Measurements from ENCODE around the gene ONECUT2. TPM values are rescaled to one million over a fixed set of nuclear protein-coding genes. Genes with fewer than 3 reads are reported as not detected.

Gene ONECUT2
- total RNA-seq, 1 experiment from 2014 or later = 1.2 TPM

DNA sequence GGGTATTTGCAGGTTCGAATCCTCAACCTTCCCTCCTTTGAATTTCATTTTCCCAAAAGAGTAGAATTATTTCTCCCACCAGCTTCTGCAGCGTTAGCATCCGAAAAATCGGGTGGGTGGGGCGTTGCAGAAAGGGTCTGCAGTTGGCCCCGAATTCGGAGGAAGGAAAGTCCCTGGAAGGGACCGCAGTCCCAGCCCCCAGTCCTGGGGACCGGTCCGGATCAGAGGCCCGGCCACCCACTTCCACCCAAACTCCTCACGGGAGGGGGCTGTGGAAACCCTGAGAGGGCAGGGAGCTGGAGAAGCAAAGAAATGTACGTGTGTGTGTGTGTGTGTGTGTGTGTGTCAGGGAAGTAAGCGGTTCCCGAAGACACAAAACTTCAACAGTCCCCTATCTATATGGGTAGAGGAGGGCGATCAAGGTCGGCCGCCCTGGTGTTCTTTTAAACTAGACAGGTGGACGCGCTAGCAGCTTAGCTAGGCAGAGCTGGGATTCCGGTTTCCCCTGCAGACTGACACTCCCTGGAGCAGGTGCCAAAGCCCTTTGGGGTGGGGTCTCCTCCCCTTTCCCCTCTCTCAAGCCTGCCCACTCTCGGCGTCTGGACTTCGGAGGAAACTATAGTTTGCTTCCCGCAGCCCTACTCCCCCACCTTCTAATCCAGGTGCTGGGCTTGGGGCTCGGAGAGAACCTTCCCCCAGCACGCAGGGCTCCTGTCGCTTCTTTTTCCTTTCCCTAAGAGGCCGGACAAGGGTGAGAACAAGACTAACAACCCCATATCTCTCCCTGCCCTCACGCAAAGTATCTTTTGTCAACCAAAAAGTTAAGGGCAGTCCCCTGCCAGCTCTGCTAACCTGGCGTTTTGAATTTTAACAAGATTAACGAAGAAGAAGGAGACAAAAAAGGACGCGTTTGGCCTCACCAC, 4.8 kb upstream of the ONECUT2 start:
- Histone ChIP-seq H3K4me1 (ENCODE audit: insufficient read depth, low read length, poor library complexity, severe bottlenecking) (peaks cover 9% of the 10 kb centered on the region), H3K36me3 (ENCODE audit: insufficient read depth, low read length, poor library complexity, severe bottlenecking) (no peaks in the 10 kb centered on the region), H3K27ac (ENCODE audit: low read depth, low read length, poor library complexity, severe bottlenecking) (no peak overlapping the region), H3K9me3 (ENCODE audit: low read depth, low read length, poor library complexity, severe bottlenecking) (no peaks in the 10 kb centered on the region), H3K4me3 (ENCODE audit: low read depth, low read length, poor library complexity, severe bottlenecking) (no peak overlapping the region), H3K27me3 (replicated peaks; ENCODE audit: insufficient read depth, low read depth, low read length, poor library complexity) (peaks cover 96% of the 10 kb centered on the region)
- POLR2A ChIA-PET (ENCODE audit: low non-redundant PET) = interaction anchor here (0.6 kb wide), 1 partner anchor 441 kb away, joined by 11 read pairs; no protein-coding TSS in a partner anchor
- intact Hi-C loops (cut with micrococcal nuclease; ENCODE audit: unreplicated experiment) = loop anchor here (10.0 kb wide), 1 partner anchor 646 kb away; no protein-coding TSS in a partner anchor
- TF ChIP-seq EZH2 (IDR thresholded peaks at IDR 0.05; ENCODE audit: borderline replicate concordance, low read depth, low read length, poor library complexity, severe bottlenecking) = peak; percentile 71
- TF ChIP-seq CTCF (conservative IDR thresholded peaks at IDR 0.05; ENCODE audit: low read depth, low read length) = no peak
- no peak for DNase-seq (ENCODE audit: low spot score)
- BruUV-seq (replicated peaks) = no TSS peak
- CTCF ChIA-PET = no interaction called here

GRCh38 chr18:57431002-57431382, 4.2 kb upstream of the ONECUT2 start:
- H3K4me1 ChIP-seq (ENCODE audit: insufficient read depth, low read length, poor library complexity, severe bottlenecking) = peaks cover 9% of the 10 kb centered on the region
- intact Hi-C loops (cut with micrococcal nuclease; ENCODE audit: unreplicated experiment) = loop anchor here (10.0 kb wide), 1 partner anchor 646 kb away; no protein-coding TSS in a partner anchor
- H3K4me3 ChIP-seq (ENCODE audit: low read depth, low read length, poor library complexity, severe bottlenecking) = no peak overlapping the region
- no peaks in the 10 kb centered on the region for H3K36me3 ChIP-seq (ENCODE audit: insufficient read depth, low read length, poor library complexity, severe bottlenecking)
- TF ChIP-seq CTCF (conservative IDR thresholded peaks at IDR 0.05; ENCODE audit: low read depth, low read length) (no peak), EZH2 (IDR thresholded peaks at IDR 0.05; ENCODE audit: borderline replicate concordance, low read depth, low read length, poor library complexity, severe bottlenecking) (peak; percentile 10)
- H3K27me3 ChIP-seq (replicated peaks; ENCODE audit: insufficient read depth, low read depth, low read length, poor library complexity) = peaks cover 91% of the 10 kb centered on the region
- no peaks in the 10 kb centered on the region for H3K9me3 ChIP-seq (ENCODE audit: low read depth, low read length, poor library complexity, severe bottlenecking)
- ChIA-PET CTCF (no interaction called here), POLR2A (ENCODE audit: low non-redundant PET) (interaction anchor here (0.6 kb wide), 1 partner anchor 440 kb away, joined by 11 read pairs; no protein-coding TSS in a partner anchor)
- no peak overlapping the region for H3K27ac ChIP-seq (ENCODE audit: low read depth, low read length, poor library complexity, severe bottlenecking)
- no peak for DNase-seq (ENCODE audit: low spot score)
- BruUV-seq (replicated peaks) = no TSS peak

DNA sequence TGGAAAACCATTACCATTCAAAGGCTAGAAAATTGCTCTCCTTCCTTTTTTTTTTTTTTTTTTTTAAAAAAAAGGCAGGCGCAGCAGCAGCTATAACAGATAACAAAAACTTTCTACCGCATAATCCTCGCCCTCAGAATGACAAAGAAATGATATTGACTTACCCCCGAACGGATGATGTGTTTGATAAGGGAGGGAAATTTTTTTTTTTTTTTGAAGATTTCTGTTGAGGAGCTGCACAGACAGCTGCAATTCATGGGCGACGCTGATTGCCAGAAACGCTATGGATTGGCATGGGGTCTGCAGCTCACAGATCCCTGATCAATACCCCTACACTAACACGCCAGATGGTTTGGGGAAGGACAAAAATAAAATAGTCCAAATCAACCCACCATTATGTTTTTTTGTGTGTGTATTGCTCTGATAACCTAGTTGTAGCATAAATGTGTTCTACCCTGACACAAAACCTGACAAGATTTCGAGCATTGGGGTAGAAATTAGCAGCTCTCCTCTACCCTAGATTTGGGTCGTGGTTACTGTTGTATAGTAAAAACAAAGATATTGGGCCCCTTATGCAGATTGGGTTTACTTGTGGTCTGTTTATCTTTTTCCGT, 3.6 kb upstream of the ONECUT2 start:
- TF ChIP-seq CTCF (conservative IDR thresholded peaks at IDR 0.05; ENCODE audit: low read depth, low read length) (no peak), EZH2 (IDR thresholded peaks at IDR 0.05; ENCODE audit: borderline replicate concordance, low read depth, low read length, poor library complexity, severe bottlenecking) (no peak)
- ChIA-PET CTCF (no interaction called here), POLR2A (ENCODE audit: low non-redundant PET) (no interaction called here)
- DNase-seq (ENCODE audit: low spot score) = no peak
- BruUV-seq (replicated peaks) = no TSS peak
- Histone ChIP-seq H3K36me3 (ENCODE audit: insufficient read depth, low read length, poor library complexity, severe bottlenecking) (no peaks in the 10 kb centered on the region), H3K4me1 (ENCODE audit: insufficient read depth, low read length, poor library complexity, severe bottlenecking) (peaks cover 9% of the 10 kb centered on the region), H3K9me3 (ENCODE audit: low read depth, low read length, poor library complexity, severe bottlenecking) (no peaks in the 10 kb centered on the region), H3K27me3 (replicated peaks; ENCODE audit: insufficient read depth, low read depth, low read length, poor library complexity) (peaks cover 91% of the 10 kb centered on the region), H3K4me3 (ENCODE audit: low read depth, low read length, poor library complexity, severe bottlenecking) (no peak overlapping the region), H3K27ac (ENCODE audit: low read depth, low read length, poor library complexity, severe bottlenecking) (no peak overlapping the region)
- intact Hi-C loops (cut with micrococcal nuclease; ENCODE audit: unreplicated experiment) = loop anchor here (10.0 kb wide), 1 partner anchor 647 kb away; no protein-coding TSS in a partner anchor
